GM12801 (cell line): ENCODE data around the gene ORC1.

Experiments
- TF ChIP-seq, protein P1 (sequence below): IDR thresholded peaks from one replicate; pipeline ENCODE4 v1.5.1; 2011; ENCODE audit warnings: control low read depth; ENCODE audit not compliant: insufficient read length; ENCODE audit errors: extremely low read depth

The ORC1 gene

DNA sequence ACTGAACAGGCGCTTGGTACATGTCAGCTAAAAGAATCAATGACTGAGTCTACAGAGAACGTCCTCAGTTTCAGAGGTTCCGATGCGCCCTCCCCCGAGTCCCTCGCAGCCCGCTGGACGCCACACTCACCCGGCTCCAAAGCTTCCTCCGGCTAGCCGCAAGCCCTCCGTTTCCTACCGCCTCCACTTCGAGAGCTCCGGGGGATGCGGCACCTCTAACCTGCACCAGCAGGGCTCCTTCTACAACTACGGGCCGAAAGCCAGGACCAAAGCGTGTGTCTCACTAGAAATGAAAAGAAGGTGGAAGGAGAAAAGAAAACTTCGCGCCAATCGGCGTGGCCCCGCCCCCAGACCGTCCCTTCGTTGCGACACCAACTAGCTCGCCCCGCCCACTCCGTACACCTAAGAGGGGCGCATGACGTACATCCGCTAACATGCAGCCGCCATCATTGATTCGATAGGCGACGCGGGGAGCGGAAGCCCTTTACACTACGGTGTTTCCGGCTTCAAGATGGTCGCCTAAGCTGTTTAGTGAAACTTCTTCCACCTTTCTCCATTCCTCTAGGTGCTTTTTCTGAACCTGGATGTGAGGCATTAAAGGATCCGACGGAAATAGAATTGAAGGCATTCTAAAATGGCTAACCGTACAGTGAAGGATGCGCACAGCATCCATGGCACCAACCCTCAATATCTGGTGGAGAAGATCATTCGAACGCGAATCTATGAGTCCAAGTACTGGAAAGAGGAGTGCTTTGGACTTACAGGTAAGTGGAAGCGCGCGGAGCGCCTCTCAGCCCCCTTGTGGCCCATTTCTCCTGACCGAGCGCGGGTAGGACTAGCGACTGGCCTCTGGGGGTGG lies at the start of gene ORC1, which contains the start of gene PRPF38A:
Gene ORC1 (minus strand): TSS at position 308 of the 859 bp plus-strand sequence. CDS start 2,200 bp downstream, outside the sequence.
Gene PRPF38A (plus strand): TSS at position 487 of the 859 bp plus-strand sequence. CDS start 148 bp downstream, at position 635.
- TF ChIP-seq, protein P1, sequence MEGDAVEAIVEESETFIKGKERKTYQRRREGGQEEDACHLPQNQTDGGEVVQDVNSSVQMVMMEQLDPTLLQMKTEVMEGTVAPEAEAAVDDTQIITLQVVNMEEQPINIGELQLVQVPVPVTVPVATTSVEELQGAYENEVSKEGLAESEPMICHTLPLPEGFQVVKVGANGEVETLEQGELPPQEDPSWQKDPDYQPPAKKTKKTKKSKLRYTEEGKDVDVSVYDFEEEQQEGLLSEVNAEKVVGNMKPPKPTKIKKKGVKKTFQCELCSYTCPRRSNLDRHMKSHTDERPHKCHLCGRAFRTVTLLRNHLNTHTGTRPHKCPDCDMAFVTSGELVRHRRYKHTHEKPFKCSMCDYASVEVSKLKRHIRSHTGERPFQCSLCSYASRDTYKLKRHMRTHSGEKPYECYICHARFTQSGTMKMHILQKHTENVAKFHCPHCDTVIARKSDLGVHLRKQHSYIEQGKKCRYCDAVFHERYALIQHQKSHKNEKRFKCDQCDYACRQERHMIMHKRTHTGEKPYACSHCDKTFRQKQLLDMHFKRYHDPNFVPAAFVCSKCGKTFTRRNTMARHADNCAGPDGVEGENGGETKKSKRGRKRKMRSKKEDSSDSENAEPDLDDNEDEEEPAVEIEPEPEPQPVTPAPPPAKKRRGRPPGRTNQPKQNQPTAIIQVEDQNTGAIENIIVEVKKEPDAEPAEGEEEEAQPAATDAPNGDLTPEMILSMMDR = no peak

DNA sequence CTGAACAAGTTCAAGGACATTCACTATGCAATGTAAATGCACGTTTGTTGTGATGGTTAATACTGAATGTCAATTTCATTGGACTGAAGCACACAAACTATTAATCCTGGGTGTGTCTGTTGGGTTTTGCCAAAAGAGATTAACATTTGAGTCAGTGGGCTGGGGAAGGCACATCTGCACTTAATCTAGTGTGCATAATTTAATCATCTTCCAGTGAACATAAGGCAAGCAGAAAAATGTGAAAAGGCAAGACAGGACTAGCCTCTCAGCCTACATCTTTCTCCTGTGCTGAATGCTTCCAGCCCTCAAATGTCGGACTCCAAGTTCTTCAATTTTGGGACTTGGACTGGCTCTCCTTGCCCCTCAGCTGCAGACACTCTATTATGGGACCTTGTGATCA lies 40.2 kb upstream of the ORC1 start:
- TF ChIP-seq, protein P1 = no peak

DNA sequence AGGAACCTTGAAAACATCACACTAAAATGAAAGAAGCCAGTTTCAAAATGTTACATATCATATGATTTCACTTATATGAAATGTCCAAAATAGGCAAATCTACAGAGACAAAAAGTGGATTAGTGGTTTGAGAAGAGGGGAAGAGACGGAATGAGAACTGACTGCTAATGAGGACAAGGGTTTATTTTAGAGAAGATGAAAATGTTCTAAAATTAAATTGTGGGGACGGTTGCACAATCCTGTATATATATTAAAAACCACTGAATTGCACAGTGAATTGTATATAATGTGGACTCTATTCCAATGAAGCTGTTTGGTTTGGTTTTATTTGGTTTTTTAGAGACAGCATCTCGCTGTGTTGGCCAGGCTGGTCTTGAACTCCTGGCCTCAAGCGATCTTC lies 35.8 kb upstream of the ORC1 start:
- TF ChIP-seq, protein P1 = no peak

DNA sequence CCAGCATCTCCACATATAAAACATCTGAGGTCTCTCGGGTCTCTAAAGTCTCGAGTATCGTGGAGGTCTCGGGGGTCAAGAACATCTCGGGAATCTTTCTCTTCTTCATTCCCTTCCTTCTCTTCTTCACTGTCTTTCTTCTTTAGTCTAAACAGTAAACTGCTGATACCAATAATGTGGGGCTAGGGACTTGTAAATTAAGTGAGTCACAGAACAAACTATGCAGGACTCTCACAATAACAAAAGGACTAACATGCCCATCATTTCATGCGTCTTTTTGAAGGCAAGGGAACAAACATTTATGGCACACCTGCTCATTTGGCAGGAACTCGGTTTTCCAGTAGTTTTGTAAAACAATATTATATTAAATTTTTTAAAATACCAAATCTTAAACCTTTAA lies 32.6 kb upstream of the ORC1 start:
- TF ChIP-seq, protein P1 = no peak

DNA sequence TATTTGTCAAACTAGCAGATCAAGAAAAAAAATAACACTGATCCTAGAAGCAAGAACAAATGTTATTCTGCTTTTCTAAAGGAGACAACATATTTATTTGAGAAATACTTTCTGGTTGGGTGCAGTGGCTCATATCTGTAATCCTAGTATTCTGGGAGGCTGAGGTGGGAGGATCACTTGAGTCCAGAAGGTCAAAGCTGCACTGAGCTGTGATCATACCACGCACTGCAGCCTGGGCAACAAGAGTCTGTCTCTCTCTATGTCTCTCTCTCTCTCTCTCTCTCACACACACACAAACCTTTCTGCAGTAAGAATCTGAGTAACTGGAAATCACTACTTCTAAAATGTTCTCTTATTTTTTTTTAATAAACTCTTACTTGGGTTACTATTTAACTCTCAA lies 31.4 kb upstream of the ORC1 start:
- TF ChIP-seq, protein P1 = no peak

DNA sequence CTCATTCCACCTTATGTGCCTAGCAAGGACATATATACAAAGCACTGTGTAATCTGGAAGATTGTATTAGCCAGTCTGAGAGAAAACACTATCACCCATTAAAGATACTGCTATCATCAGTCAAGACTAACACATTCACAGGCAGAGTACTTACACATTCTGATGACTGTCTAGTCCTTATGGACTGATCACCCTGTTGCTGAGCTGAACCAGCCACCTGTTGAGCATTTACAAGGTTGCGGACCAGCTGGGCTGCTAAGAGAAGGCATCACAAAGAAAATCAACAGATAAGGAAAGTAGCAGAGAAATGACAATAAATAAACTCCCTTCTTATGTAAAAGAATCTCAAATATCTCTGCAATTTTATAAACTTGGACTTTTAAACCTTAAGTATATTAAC lies 31.0 kb upstream of the ORC1 start:
- TF ChIP-seq, protein P1 = no peak

DNA sequence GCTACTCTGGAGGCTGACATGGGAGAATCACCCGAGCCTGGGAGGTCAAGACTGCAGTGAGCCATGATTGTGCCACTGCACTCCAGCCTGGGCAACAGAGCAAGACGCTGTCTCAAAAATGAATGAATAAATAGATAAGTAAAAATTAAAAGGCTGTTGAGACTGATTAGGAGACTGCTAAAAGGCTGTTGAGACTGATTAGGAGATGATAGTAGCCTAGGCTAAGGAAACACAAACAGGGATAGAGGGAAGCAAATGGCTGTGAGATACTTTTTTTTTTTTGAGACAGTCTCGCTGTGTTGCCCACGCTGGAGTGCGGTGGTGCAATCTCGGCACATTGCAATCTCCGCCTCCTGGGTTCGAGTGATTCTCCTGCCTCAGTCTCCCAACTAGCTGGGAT lies 28.6 kb upstream of the ORC1 start:
- TF ChIP-seq, protein P1 = no peak
